T-helper 2 cell treated with Interferon-gamma antibody and Interleukin-4, amounts not matched to agents 100 ng/mL and 5 ng/mL, for 36 hours (primary cell): ENCODE data around the gene PCDHGA1. TPM values are rescaled to one million over a fixed set of nuclear protein-coding genes. Genes with fewer than 3 reads are reported as not detected.

Source experiments
- intact Hi-C: fragments of 100-400 bp; cut with micrococcal nuclease; formaldehyde crosslinking; loops from one replicate; pipeline ENCODE4 v1.15.1; 2023
- total RNA-seq: library from RNA; stranded (reverse); gene quantifications from 2 replicates; pipeline ENCODE4 v1.2.3, GENCODE V29; 2022

PCDHGA1 gene
- total RNA-seq, 1 donor from 2014 or later: 0.09 TPM

GRCh38 chr5:141511771-141512325, 181.5 kb downstream of the PCDHGA1 start:
- intact Hi-C loops: loop anchor here (1.0 to 2.0 kb wide), 5 partner anchors 53 to 191 kb away; partner anchors contain the start of genes PCDHGA10, PCDHGB7 and TAF7

GRCh38 chr5:141512390-141512910, 182.1 kb downstream of the PCDHGA1 start:
- intact Hi-C loops: loop anchor here (1.0 to 2.0 kb wide), 5 partner anchors 52 to 192 kb away; partner anchors contain the start of genes PCDHGA10, PCDHGB7 and TAF7

- intact Hi-C loops: loop anchor here (1.0 to 2.0 kb wide), 5 partner anchors 52 to 192 kb away; partner anchors contain the start of genes PCDHGA10, PCDHGB7 and TAF7
Measured at GRCh38 chr5:141512911-141513626, 182.8 kb downstream of the PCDHGA1 start.

- intact Hi-C loops: loop anchor here (2.0 kb wide), 4 partner anchors 51 to 193 kb away; partner anchors contain the start of genes PCDHGA10 and TAF7
Measured at GRCh38 chr5:141513627-141514329, 183.5 kb downstream of the PCDHGA1 start.

- intact Hi-C loops: no loop called here
Measured at GRCh38 chr5:141514330-141515133, 184.2 kb downstream of the PCDHGA1 start.

- intact Hi-C loops: no loop called here
Measured at GRCh38 chr5:141515141-141515540, 184.8 kb downstream of the PCDHGA1 start.

- intact Hi-C loops: no loop called here
Measured at GRCh38 chr5:141515946-141516671, 185.8 kb downstream of the PCDHGA1 start.

- intact Hi-C loops: no loop called here
Measured at GRCh38 chr5:141516672-141517025, 186.3 kb downstream of the PCDHGA1 start.

- intact Hi-C loops: no loop called here
Measured at GRCh38 chr5:141517312-141517711, 187.0 kb downstream of the PCDHGA1 start.

- intact Hi-C loops: no loop called here
Measured at GRCh38 chr5:141517880-141518617, 187.7 kb downstream of the PCDHGA1 start.

GRCh38 chr5:141518618-141519015, 188.3 kb downstream of the PCDHGA1 start:
- intact Hi-C loops: no loop called here

GRCh38 chr5:141519605-141520565, 189.6 kb downstream of the PCDHGA1 start:
- intact Hi-C loops: no loop called here

- intact Hi-C loops: no loop called here
Measured at GRCh38 chr5:141521244-141521781, 191.0 kb downstream of the PCDHGA1 start.

GRCh38 chr5:141522301-141522700, 192.0 kb downstream of the PCDHGA1 start:
- intact Hi-C loops: no loop called here

GRCh38 chr5:141523991-141524390, 193.7 kb downstream of the PCDHGA1 start:
- intact Hi-C loops: no loop called here

- intact Hi-C loops: no loop called here
Measured at GRCh38 chr5:141524604-141525597, 194.6 kb downstream of the PCDHGA1 start.

- intact Hi-C loops: no loop called here
Measured at GRCh38 chr5:141525653-141526052, 195.3 kb downstream of the PCDHGA1 start.
